Heart right ventricle (tissue), 16 donors: ENCODE measurements around the gene C16orf78. TPM values are rescaled to one million over a fixed set of nuclear protein-coding genes. Genes with fewer than 3 reads are reported as not detected.
A peak's percentile ranks its signal among the peaks of the same experiment; 100 is the strongest.

ENCODE experiments used
- ATAC-seq, 8 donors: fragments of 200-7000 bp; cut with Tn5 transposase; one replicate each; pipeline ENCODE4 v1.9.1; 2020; ENCODE audit warnings: mild to moderate bottlenecking in 8 of 8, moderate library complexity in 8 of 8, moderate number of reproducible peaks in 1 of 8
- DNase-seq, 2 donors: peaks; one replicate each; pipeline ENCODE4 v3.0.0-alpha.2; 2020
- H3K27ac ChIP-seq, 10 donors: fragments of 200-600 bp; sonication (generic) in 2 of 10; one replicate each; pipeline versions ENCODE4 v1.5.0 to v1.8.0; 2020 to 2022; ENCODE audit warnings: mild to moderate bottlenecking in 3 of 10
- H3K27me3 ChIP-seq, 7 donors: fragments of 200-600 bp; one replicate each; pipeline ENCODE4 v1.8.0; 2021 to 2022; ENCODE audit warnings: mild to moderate bottlenecking in 2 of 7
- H3K36me3 ChIP-seq, 9 donors: fragments of 200-600 bp; sonication (generic) in 1 of 9; one replicate each; pipeline versions ENCODE4 v1.5.0 to v1.8.0; 2020 to 2022; ENCODE audit warnings: mild to moderate bottlenecking in 2 of 9
- H3K4me1 ChIP-seq, 9 donors: fragments of 200-600 bp; sonication (generic) in 1 of 9; one replicate each; pipeline versions ENCODE4 v1.5.0 to v1.8.0; 2020 to 2022; ENCODE audit warnings: mild to moderate bottlenecking in 4 of 9
- H3K4me3 ChIP-seq, 10 donors: fragments of 200-600 bp; sonication (generic) in 2 of 10; one replicate each; pipeline versions ENCODE4 v1.5.0 to v1.8.0; 2020 to 2022; ENCODE audit warnings: mild to moderate bottlenecking in 7 of 10, moderate library complexity in 2 of 10
- H3K9me3 ChIP-seq, 11 donors: fragments of 200-600 bp in 10 of 11; sonication (generic) in 2 of 11; one replicate each; pipeline versions ENCODE4 v1.5.0 to v1.8.0; 2013 to 2022; ENCODE audit warnings: mild to moderate bottlenecking in 2 of 11, control low read depth in 1 of 11, moderate library complexity in 1 of 11
- CTCF ChIP-seq, 9 donors: fragments of 200-600 bp; sonication (generic) in 2 of 9; IDR thresholded peaks; one replicate each; pipeline versions ENCODE4 v1.5.0 to v1.8.0; 2021 to 2022; ENCODE audit warnings: antibody characterized with exemption in 9 of 9, mild to moderate bottlenecking in 5 of 9, moderate library complexity in 1 of 9
- WGBS, 2 donors: extraction: QIAGEN DNeasy Blood & Tissue Kit; methylation state at CpG; one replicate each; pipeline ENCODE4 v1.1.7; 2013; ENCODE audit warnings: inconsistent platforms in 1 of 2; 5-methylcytosine and 5-hydroxymethylcytosine counted together
- intact Hi-C, 10 donors: fragments of 100-400 bp; cut with DNase I; formaldehyde crosslinking; loops; one replicate each; pipeline versions ENCODE4 v1.11.1 to v1.14.2; 2022
- polyA plus RNA-seq, 2 donors: library from polyadenylated mRNA; stranded (reverse); fragments of 200-250 nt; gene quantifications; one replicate each; pipeline ENCODE4 v1.2.3, GENCODE V29; 2013
- total RNA-seq, 10 donors: library from RNA; stranded (reverse); fragmentation: NEBNext Ultra II Directional in 3 of 10; extraction: Animal tissue kit (Norgen Biotek cat#: 25700) in 3 of 10; gene quantifications; one replicate each; pipeline versions ENCODE4 v1.2.1 to v1.2.4, GENCODE V29; 2021 to 2023
- donor health status: Arrhythmogenic right ventricular cardiomyopathy.
- donor health status: ischemic (EF 13 %, LVEDD 7.1; RV severe dilation, severe dysfunction).
- donor health status: healthy with polysubstance abuse.
- donor health status: DM: no; HTN: yes; CAD: no.
- donor health status: DM: no; HTN: no; CAD: no.
- donor health status: ischemic (EF 25% LVEDD 6.9; RV normal size, moderate dysfunction).
- donor health status: ischemic (EF 25% LVEDD 5.7; RV mildly dilated, moderate dysfunction).
- donor health status: healthy.
- donor health status: DM: yes; HTN: yes; CAD: no.
- donor health status: Ischemic cardiomyopathy.
- donor health status: ischemic (EF 35%, LVEDD 5.7; RV mildly dilated, moderate dysfunction).
- donor health status: nonischemic (EF 11% LVEDD 7.7; RV severe dilation, severe dysfunction).
- donor health status: DM: yes; HTN: yes; CAD: no.
- donor health status: PGD.
- donor health status: ischemic (EF 29% LVEDD 5.4; RV normal size, mild dysfunction).
- donor health status: nonischemic (EF 23%, LVEDD 6.1; RV moderate dilation, normal function).

C16orf78 gene
- total and polyA plus RNA-seq, 12 donors: not detected

- no peak overlapping the region for H3K27ac ChIP-seq
- peaks cover 0 to 62% (median 29%) of the 10 kb centered on the region in 7 donors for H3K27me3 ChIP-seq
- intact Hi-C loops: no loop called here
- WGBS, 2 donors: 32 to 38% methylated on average over 5 of the region's 5 CpGs
- no peak for TF ChIP-seq CTCF (IDR thresholded peaks at IDR 0.05)
- peaks cover 0 to 10% (median 0%) of the 10 kb centered on the region in 9 donors for H3K4me1 ChIP-seq
- no peak for DNase-seq
- no peaks in the 10 kb centered on the region for H3K9me3 ChIP-seq
- ATAC-seq: no peak
- no peak overlapping the region for H3K4me3 ChIP-seq
- no peaks in the 10 kb centered on the region for H3K36me3 ChIP-seq
Measured at GRCh38 chr16:49353680-49354079, 19.9 kb upstream of the C16orf78 start.

GRCh38 chr16:49354101-49354500 is 19.5 kb upstream of the C16orf78 start:
- Histone ChIP-seq H3K4me1 (peaks cover 0 to 10% (median 0%) of the 10 kb centered on the region in 9 donors), H3K4me3 (no peak overlapping the region), H3K36me3 (no peaks in the 10 kb centered on the region), H3K27me3 (peaks cover 0 to 58% (median 27%) of the 10 kb centered on the region in 7 donors), H3K27ac (no peak overlapping the region), H3K9me3 (no peaks in the 10 kb centered on the region)
- intact Hi-C loops: no loop called here
- DNase-seq: no peak
- WGBS, 2 donors: 88 to 92% methylated on average over 6 of the region's 6 CpGs
- no peak for TF ChIP-seq CTCF (IDR thresholded peaks at IDR 0.05)
- no peak for ATAC-seq

GRCh38 chr16:49354991-49355390 is 18.6 kb upstream of the C16orf78 start:
- no peak for TF ChIP-seq CTCF (IDR thresholded peaks at IDR 0.05)
- ATAC-seq: no peak
- H3K4me1 ChIP-seq: peaks cover 0 to 10% (median 0%) of the 10 kb centered on the region in 9 donors
- DNase-seq: no peak
- intact Hi-C loops: no loop called here
- H3K9me3 ChIP-seq: no peaks in the 10 kb centered on the region
- peaks cover 0 to 50% (median 23%) of the 10 kb centered on the region in 7 donors for H3K27me3 ChIP-seq
- no peak overlapping the region for H3K27ac ChIP-seq
- WGBS, 2 donors: 73 to 75% methylated on average over 6 of the region's 6 CpGs
- no peaks in the 10 kb centered on the region for H3K36me3 ChIP-seq
- no peak overlapping the region for H3K4me3 ChIP-seq

- H3K27me3 ChIP-seq: peaks cover 0 to 46% (median 13%) of the 10 kb centered on the region in 7 donors
- peaks cover 0 to 10% (median 0%) of the 10 kb centered on the region in 9 donors for H3K4me1 ChIP-seq
- no peaks in the 10 kb centered on the region for H3K9me3 ChIP-seq
- H3K27ac ChIP-seq: no peak overlapping the region
- intact Hi-C loops: no loop called here
- no peaks in the 10 kb centered on the region for H3K36me3 ChIP-seq
- DNase-seq (peak in 1 of 2 donors; percentile 28), ATAC-seq (peak in 5 of 8 donors; percentile 16 to 70 (median 41))
- TF ChIP-seq CTCF (IDR thresholded peaks at IDR 0.05): no peak
- no peak overlapping the region for H3K4me3 ChIP-seq
- 54 to 66% methylated on average over 6 of the region's 6 CpGs for WGBS, 2 donors
Measured at GRCh38 chr16:49355933-49356665, 17.5 kb upstream of the C16orf78 start.
